ENCODE data around the gene MDK. TPM values are rescaled to one million over a fixed set of nuclear protein-coding genes. Genes with fewer than 3 reads are reported as not detected.
A peak's percentile ranks its signal among the peaks of the same experiment; 100 is the strongest.

The MDK gene
- total and polyA plus RNA-seq, 2 donors (not counting 3 experiments of a cell fraction or from before 2014, with no cell fraction given), result 331 to 893 TPM

GRCh38 chr11:46346886-46347636, 34.4 kb upstream of the MDK start, which contains the start of gene DGKZ:
Gene DGKZ, plus strand, starts transcription at chr11:46347463. Its CDS starts 197 bp downstream, at chr11:46347660.
- H3K4me3 ChIP-seq (replicated peaks in 1 of 3; ENCODE audit: insufficient read depth in 1 of 3, low read depth in 1 of 3, low read length in 3 of 3), result peak within 1 kb of the TSS; percentile 32 to 73 (median 61)
- no peaks in the 10 kb centered on the region for H3K27me3 ChIP-seq (ENCODE audit: control insufficient read depth in 2 of 2, insufficient read depth in 2 of 2, low read length in 2 of 2)
- H3K4me1 ChIP-seq (ENCODE audit: control insufficient read depth, extremely low read depth, insufficient read depth, low read length), result peaks cover 40% of the 10 kb centered on the region
- H2AFZ ChIP-seq (ENCODE audit: low read depth, low read length), result peak within 1 kb of the TSS; percentile 48
- H3K9me3 ChIP-seq (replicated peaks; ENCODE audit: control insufficient read depth, insufficient read depth, low read length), result no peaks in the 10 kb centered on the region
- H3K9ac ChIP-seq (replicated peaks; ENCODE audit: extremely low read depth, insufficient read depth, low read length), result peak within 1 kb of the TSS; percentile 54
- no peaks in the 10 kb centered on the region for H3K9me1 ChIP-seq (replicated peaks; ENCODE audit: control insufficient read depth, extremely low read depth, insufficient read depth, low read length)
- ChIA-PET CTCF (interaction anchor here (0.6 to 10.8 kb wide), 16 partner anchors 9 to 191 kb away, joined by 3 to 200 read pairs (median 4); no protein-coding TSS in a partner anchor), POLR2A (no interaction called here)
- no peaks in the 10 kb centered on the region for H4K20me1 ChIP-seq (replicated peaks; ENCODE audit: control insufficient read depth, extremely low read depth, insufficient read depth, low read length)
- peak within 1 kb of the TSS; percentile 81 for H3K4me2 ChIP-seq (ENCODE audit: insufficient read depth, low read length)
- BruUV-seq (replicated peaks), result no TSS peak
- dilution Hi-C loops (cut with MboI; ENCODE audit: extremely low pct_ligation_motif_present, low sequenced_read_pairs), result no loop called here
- peaks cover 0 to 5% of the 10 kb centered on the region in 2 experiments for H3K36me3 ChIP-seq (ENCODE audit: control insufficient read depth in 2 of 2, extremely low read depth in 1 of 2, insufficient read depth in 2 of 2, low read length in 2 of 2)
- DNase-seq (ENCODE audit: low read depth, low spot score), result peak; percentile 84
- intact Hi-C loops (cut with micrococcal nuclease), result loop anchor here (1.0 kb wide), 2 partner anchors 16 to 20 kb away; no protein-coding TSS in a partner anchor
- FAIRE-seq, result peak; percentile 95
- H3K79me2 ChIP-seq (ENCODE audit: control insufficient read depth, insufficient read depth, low read length), result peaks cover 40% of the 10 kb centered on the region
- peak; percentile 61 to 90 for TF ChIP-seq CTCF (IDR thresholded peaks at IDR 0.05; ENCODE audit: extremely low read depth in 1 of 2, insufficient read depth in 1 of 2, low read depth in 1 of 2, low read length in 2 of 2)
- TF ChIP-seq POLR2A (IDR thresholded peaks at IDR 0.05; ENCODE audit: low read depth, low read length), result peak; percentile 56
- TF ChIP-seq MYC (IDR thresholded peaks at IDR 0.05; ENCODE audit: low read depth, low read length), result no peak
- TF ChIP-seq EZH2 (IDR thresholded peaks at IDR 0.05; ENCODE audit: borderline replicate concordance, low read depth, low read length, severe bottlenecking), result no peak
- TF ChIP-seq POLR2AphosphoS5 (IDR thresholded peaks at IDR 0.05; ENCODE audit: insufficient read depth, low read depth, low read length), result peak; percentile 91
- peak within 1 kb of the TSS; percentile 19 for H3K27ac ChIP-seq (ENCODE audit: insufficient read depth, low read depth, low read length)
